Right lobe of liver (tissue), 6 donors: ENCODE measurements around the gene SYT1. TPM values are rescaled to one million over a fixed set of nuclear protein-coding genes. Genes with fewer than 3 reads are reported as not detected.

Experiments used
- ATAC-seq, 4 donors: fragments of 200-7000 bp; cut with Tn5 transposase; one replicate each; pipeline ENCODE4 v1.9.1; 2020; ENCODE audit warnings: mild to moderate bottlenecking in 4 of 4, moderate library complexity in 4 of 4
- DNase-seq, 3 donors: peaks; one replicate each; pipeline ENCODE4 v3.0.0-alpha.2; 2020
- H3K27ac ChIP-seq, 3 donors: fragments of 200-600 bp; one replicate each; pipeline ENCODE4 v1.8.0; 2022
- H3K27me3 ChIP-seq, 2 donors: fragments of 200-600 bp; one replicate each; pipeline ENCODE4 v1.8.0; 2022
- H3K36me3 ChIP-seq, 4 donors: fragments of 200-600 bp; sonication (generic) in 1 of 4; one replicate each; pipeline versions ENCODE4 v1.5.1 to v1.8.0; 2017 to 2022; ENCODE audit warnings: control low read depth in 1 of 4
- H3K4me1 ChIP-seq, 4 donors: fragments of 200-600 bp; sonication (generic) in 1 of 4; one replicate each; pipeline versions ENCODE4 v1.5.1 to v1.8.0; 2017 to 2022; ENCODE audit warnings: control low read depth in 1 of 4
- H3K4me3 ChIP-seq, 3 donors: fragments of 200-600 bp; one replicate each; pipeline ENCODE4 v1.8.0; 2022
- H3K9me3 ChIP-seq, 4 donors: fragments of 200-600 bp; sonication (generic) in 1 of 4; one replicate each; pipeline versions ENCODE4 v1.5.1 to v1.8.0; 2017 to 2022; ENCODE audit warnings: control low read depth in 1 of 4
- POLR2A ChIP-seq: fragments of 450-650 bp; IDR thresholded peaks from one replicate; pipeline ENCODE4 v1.6.1; 2017; ENCODE audit warnings: antibody characterized with exemption, mild to moderate bottlenecking
- WGBS: methylation state at CpG from one replicate; pipeline ENCODE4 v1.1.6; 2018; ENCODE audit warnings: low coverage, low lambda C conversion rate; ENCODE audit not compliant: insufficient coverage; ENCODE audit errors: missing lambda C conversion rate; 5-methylcytosine and 5-hydroxymethylcytosine counted together
- intact Hi-C, 2 donors: fragments of 100-400 bp; cut with DNase I; formaldehyde crosslinking; loops; one replicate each; pipeline versions ENCODE4 v1.11.2 to v1.14.1; 2022
- total RNA-seq, 6 experiments: library from RNA; depleted of rRNA in 2 of 6; stranded (reverse); fragments of >200 nt in 2 of 6; fragmentation: NEBNext Ultra II Directional in 3 of 6; extraction: Animal tissue kit (Norgen Biotek cat#: 25700) in 3 of 6; gene quantifications; one replicate each; pipeline versions ENCODE4 v1.1.0 to v1.2.4, GENCODE V29; 2016 to 2023
- TF ChIP-seq, protein P1 (sequence below), 4 donors: fragments of 200-600 bp in 3 of 4; fragments of 450-650 bp in 1 of 4; IDR thresholded peaks; one replicate each; pipeline versions ENCODE4 v1.5.1 to v1.8.0; 2016 to 2022; ENCODE audit warnings: antibody characterized with exemption in 4 of 4, mild to moderate bottlenecking in 2 of 4
- donor health status: DM: no; HTN: yes; CAD: no.
- donor health status: DM: no; HTN: no; CAD: no.
- donor health status: DM: no; HTN: no; CAD: no.
- donor health status: DM: no; HTN: yes; CAD: no.
- donor health status: DM: no; HTN: yes; CAD: no.

The SYT1 gene
- total RNA-seq, 6 experiments from 2014 or later = 0.35 to 1.9 (median 0.81) TPM

DNA sequence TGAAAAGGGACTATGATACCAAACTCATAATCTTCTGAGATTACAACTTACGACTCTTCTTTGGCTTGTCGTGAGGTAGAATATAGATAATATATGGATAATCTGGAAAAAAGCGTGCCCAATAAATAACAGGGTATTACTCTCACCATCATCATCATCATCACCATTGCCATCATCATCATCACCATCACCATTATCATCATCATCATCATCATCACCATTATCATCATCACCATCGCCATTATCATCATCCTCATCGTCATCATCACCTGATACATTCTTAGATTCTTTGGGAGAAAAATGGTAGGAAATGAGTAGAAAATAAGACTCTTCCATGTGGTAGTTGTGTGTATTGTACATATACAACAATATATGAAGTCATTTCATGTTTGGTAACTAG lies 259.8 kb downstream of the SYT1 start:
- Histone ChIP-seq H3K4me1 (no peaks in the 10 kb centered on the region), H3K4me3 (no peak overlapping the region), H3K27ac (no peak overlapping the region), H3K36me3 (no peaks in the 10 kb centered on the region), H3K9me3 (no peaks in the 10 kb centered on the region), H3K27me3 (no peaks in the 10 kb centered on the region)
- intact Hi-C loops = no loop called here
- TF ChIP-seq, protein P1, sequence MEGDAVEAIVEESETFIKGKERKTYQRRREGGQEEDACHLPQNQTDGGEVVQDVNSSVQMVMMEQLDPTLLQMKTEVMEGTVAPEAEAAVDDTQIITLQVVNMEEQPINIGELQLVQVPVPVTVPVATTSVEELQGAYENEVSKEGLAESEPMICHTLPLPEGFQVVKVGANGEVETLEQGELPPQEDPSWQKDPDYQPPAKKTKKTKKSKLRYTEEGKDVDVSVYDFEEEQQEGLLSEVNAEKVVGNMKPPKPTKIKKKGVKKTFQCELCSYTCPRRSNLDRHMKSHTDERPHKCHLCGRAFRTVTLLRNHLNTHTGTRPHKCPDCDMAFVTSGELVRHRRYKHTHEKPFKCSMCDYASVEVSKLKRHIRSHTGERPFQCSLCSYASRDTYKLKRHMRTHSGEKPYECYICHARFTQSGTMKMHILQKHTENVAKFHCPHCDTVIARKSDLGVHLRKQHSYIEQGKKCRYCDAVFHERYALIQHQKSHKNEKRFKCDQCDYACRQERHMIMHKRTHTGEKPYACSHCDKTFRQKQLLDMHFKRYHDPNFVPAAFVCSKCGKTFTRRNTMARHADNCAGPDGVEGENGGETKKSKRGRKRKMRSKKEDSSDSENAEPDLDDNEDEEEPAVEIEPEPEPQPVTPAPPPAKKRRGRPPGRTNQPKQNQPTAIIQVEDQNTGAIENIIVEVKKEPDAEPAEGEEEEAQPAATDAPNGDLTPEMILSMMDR (IDR thresholded peaks at IDR 0.05) = no peak
- TF ChIP-seq POLR2A = no peak
- whole genome bisulfite sequencing = 70% methylated on average over 5 of the region's 5 CpGs
- ATAC-seq (no peak), DNase-seq (no peak)

DNA sequence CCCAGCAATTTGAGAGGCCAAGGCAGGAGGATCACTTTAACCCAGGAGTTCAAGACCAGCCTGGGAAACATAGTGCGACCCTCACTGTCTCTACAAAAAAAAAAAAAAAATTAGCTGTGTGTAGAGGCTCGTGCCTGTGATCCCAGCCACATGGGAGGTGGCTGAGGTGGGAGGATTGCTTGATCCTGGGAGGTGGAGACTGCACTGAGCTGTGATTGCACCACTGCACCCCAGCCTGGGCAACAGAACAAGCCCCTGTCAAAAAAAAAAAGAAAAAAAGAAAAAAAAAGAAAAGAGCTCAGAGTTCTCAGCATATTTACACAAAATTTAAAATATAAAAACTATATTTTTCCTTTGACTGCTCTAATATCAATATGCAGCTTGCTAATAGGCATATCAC lies 260.8 kb downstream of the SYT1 start:
- no peaks in the 10 kb centered on the region for H3K36me3 ChIP-seq
- H3K27ac ChIP-seq = no peak overlapping the region
- H3K27me3 ChIP-seq = no peaks in the 10 kb centered on the region
- H3K9me3 ChIP-seq = no peaks in the 10 kb centered on the region
- no peaks in the 10 kb centered on the region for H3K4me1 ChIP-seq
- DNase-seq = no peak
- intact Hi-C loops = no loop called here
- WGBS = 44% methylated on average over 2 of the region's 2 CpGs
- no peak for ATAC-seq
- TF ChIP-seq POLR2A = no peak
- TF ChIP-seq, protein P1 (IDR thresholded peaks at IDR 0.05) = no peak
- no peak overlapping the region for H3K4me3 ChIP-seq

DNA sequence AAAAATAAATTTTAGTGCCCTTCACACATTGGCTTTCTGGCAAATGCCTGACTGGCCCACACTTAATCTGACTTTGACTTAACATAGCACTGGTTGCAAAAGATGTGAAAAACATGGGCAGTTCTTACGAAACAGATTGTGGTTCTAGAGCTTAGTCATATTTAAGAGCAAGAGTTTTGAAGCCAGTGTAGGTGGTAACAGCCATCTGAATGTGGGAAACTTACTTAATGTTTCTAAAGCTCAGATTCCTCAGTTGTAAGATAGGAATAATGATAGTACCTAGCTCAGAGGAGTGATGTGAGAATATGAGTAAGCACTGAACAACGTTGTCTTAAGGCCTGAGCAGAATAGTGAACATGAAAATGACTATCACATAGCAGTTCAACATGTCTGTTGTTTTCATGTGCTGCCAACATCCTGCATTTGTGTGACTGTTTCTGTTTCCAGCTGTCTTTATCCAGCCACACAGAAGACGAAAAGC lies 262.7 kb downstream of the SYT1 start:
- Histone ChIP-seq H3K27ac (no peak overlapping the region), H3K36me3 (no peaks in the 10 kb centered on the region), H3K4me1 (no peaks in the 10 kb centered on the region), H3K27me3 (no peaks in the 10 kb centered on the region), H3K4me3 (no peak overlapping the region), H3K9me3 (no peaks in the 10 kb centered on the region)
- WGBS = 25% methylated on average over 3 of the region's 3 CpGs
- no peak for ATAC-seq
- TF ChIP-seq, protein P1 (IDR thresholded peaks at IDR 0.05) = no peak
- no peak for TF ChIP-seq POLR2A
- DNase-seq = no peak
- intact Hi-C loops = no loop called here

DNA sequence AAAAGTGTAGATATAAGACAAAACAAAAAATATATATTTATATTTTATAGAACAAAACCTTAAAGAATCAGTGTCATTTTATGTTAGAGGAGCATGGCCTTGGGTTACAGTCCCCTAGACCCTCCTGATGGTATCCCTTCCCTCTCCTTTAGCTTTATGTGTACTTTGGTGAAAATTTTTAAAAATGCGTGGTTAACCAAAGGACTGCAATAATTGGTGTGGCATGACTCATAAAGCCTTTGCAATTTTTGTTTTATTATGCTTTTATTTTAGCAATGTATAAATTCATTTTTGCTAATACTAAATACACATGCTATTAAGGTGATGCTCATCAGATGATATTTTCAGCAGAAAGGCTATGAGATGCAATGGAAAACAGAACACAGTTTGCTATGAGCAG lies 264.4 kb downstream of the SYT1 start:
- ATAC-seq (no peak), DNase-seq (no peak)
- H3K9me3 ChIP-seq = no peaks in the 10 kb centered on the region
- intact Hi-C loops = no loop called here
- no peaks in the 10 kb centered on the region for H3K4me1 ChIP-seq
- TF ChIP-seq, protein P1 (IDR thresholded peaks at IDR 0.05) = no peak
- TF ChIP-seq POLR2A = no peak
- H3K4me3 ChIP-seq = no peak overlapping the region
- H3K36me3 ChIP-seq = no peaks in the 10 kb centered on the region
- no peak overlapping the region for H3K27ac ChIP-seq
- 30% methylated on average over 1 of the region's 1 CpG for WGBS
- H3K27me3 ChIP-seq = no peaks in the 10 kb centered on the region

DNA sequence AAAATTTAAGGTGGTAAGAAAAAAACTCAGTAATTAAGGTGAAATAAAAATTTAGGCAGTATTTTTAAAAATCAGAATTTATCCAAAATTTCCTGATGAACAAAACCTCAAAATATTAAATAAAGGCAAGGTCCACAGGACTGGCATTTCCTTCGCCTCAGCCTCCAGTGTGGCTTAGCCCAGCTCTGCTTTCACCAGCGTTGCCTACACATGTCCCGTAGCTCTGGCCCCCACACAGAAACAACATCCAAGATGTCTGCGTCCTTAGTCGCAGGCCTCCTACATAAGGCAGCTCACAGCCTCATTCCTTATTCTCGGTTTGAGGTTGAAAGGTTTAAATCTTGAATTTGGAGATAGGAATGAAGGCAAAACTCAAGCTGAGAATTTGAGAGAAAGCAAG lies 274.3 kb downstream of the SYT1 start:
- DNase-seq = no peak
- WGBS = 76% methylated on average over 6 of the region's 6 CpGs
- Histone ChIP-seq H3K4me3 (no peak overlapping the region), H3K9me3 (no peaks in the 10 kb centered on the region), H3K4me1 (no peaks in the 10 kb centered on the region), H3K36me3 (no peaks in the 10 kb centered on the region), H3K27ac (no peak overlapping the region), H3K27me3 (no peaks in the 10 kb centered on the region)
- intact Hi-C loops = no loop called here
- TF ChIP-seq, protein P1 (IDR thresholded peaks at IDR 0.05) = no peak
- no peak for TF ChIP-seq POLR2A
- ATAC-seq = no peak
